Calu3 (cell line): Measurements from ENCODE around the gene SORCS1. TPM values are rescaled to one million over a fixed set of nuclear protein-coding genes. Genes with fewer than 3 reads are reported as not detected.

Experiments used
- BruUV-seq: library from RNA; stranded (reverse); fragments of 400-500 nt; replicated peaks from 2 replicates; lab custom pipeline; 2021; lab: Mats Ljungman, UMichigan
- CTCF ChIA-PET: fragments of 300-600 bp; sonication (Branson Sonifier 250); formaldehyde crosslinking; loops from one replicate; lab custom pipeline; 2022; ENCODE audit warnings: antibody characterized with exemption; lab: Charles Lee
- DNase-seq: peaks from one replicate; pipeline ENCODE4 v3.0.0; 2022
- H3K27ac Mint-ChIP-seq: one replicate; pipeline ENCODE4 v1.8.0; 2022; ENCODE audit warnings: mixed read lengths; ENCODE audit not compliant: unreplicated experiment
- H3K27me3 Mint-ChIP-seq: one replicate; pipeline ENCODE4 v1.8.0; 2022; ENCODE audit warnings: mixed read lengths; ENCODE audit not compliant: unreplicated experiment
- H3K36me3 Mint-ChIP-seq: one replicate; pipeline ENCODE4 v1.8.0; 2022; ENCODE audit warnings: mild to moderate bottlenecking, moderate library complexity, mixed read lengths; ENCODE audit not compliant: insufficient read depth, unreplicated experiment
- H3K4me1 Mint-ChIP-seq: one replicate; pipeline ENCODE4 v1.8.0; 2022; ENCODE audit warnings: mild to moderate bottlenecking, low read depth, mixed read lengths; ENCODE audit not compliant: unreplicated experiment
- H3K4me3 Mint-ChIP-seq: one replicate; pipeline ENCODE4 v1.8.0; 2022; ENCODE audit warnings: mild to moderate bottlenecking, low read depth, moderate library complexity, mixed read lengths; ENCODE audit not compliant: unreplicated experiment
- H3K9me3 Mint-ChIP-seq: one replicate; pipeline ENCODE4 v1.8.0; 2022; ENCODE audit warnings: low read depth, mixed read lengths; ENCODE audit not compliant: unreplicated experiment
- CTCF ChIP-seq: fragments of 200-600 bp; IDR thresholded peaks from one replicate; pipeline ENCODE4 v1.8.0; 2022; ENCODE audit warnings: antibody characterized with exemption; ENCODE audit not compliant: unreplicated experiment
- intact Hi-C: fragments of 100-400 bp; cut with micrococcal nuclease; formaldehyde crosslinking; loops from one replicate; pipeline ENCODE4 v1.10.0; 2022; ENCODE audit not compliant: unreplicated experiment
- total RNA-seq: library from RNA; stranded (reverse); gene quantifications from 2 replicates; pipeline ENCODE4 v1.2.3, GENCODE V29; 2022

Gene SORCS1
- total RNA-seq, 1 experiment from 2014 or later: not detected

- no peak overlapping the region for H3K27ac Mint-ChIP-seq
- no peak overlapping the region for H3K4me3 Mint-ChIP-seq
- DNase-seq: no peak
- no peaks in the 10 kb centered on the region for H3K4me1 Mint-ChIP-seq
- no peak for TF ChIP-seq CTCF
- no peaks in the 10 kb centered on the region for H3K9me3 Mint-ChIP-seq
- H3K36me3 Mint-ChIP-seq: no peaks in the 10 kb centered on the region
- no TSS peak for BruUV-seq
- intact Hi-C loops: no loop called here
- H3K27me3 Mint-ChIP-seq: peaks cover 19% of the 10 kb centered on the region
- CTCF ChIA-PET: no interaction called here
Observed at GRCh38 chr10:106679314-106679713, 485.2 kb downstream of the SORCS1 start.

- no peak overlapping the region for H3K27ac Mint-ChIP-seq
- no peak for TF ChIP-seq CTCF
- H3K4me3 Mint-ChIP-seq: no peak overlapping the region
- CTCF ChIA-PET: no interaction called here
- H3K36me3 Mint-ChIP-seq: no peaks in the 10 kb centered on the region
- DNase-seq: no peak
- H3K4me1 Mint-ChIP-seq: no peaks in the 10 kb centered on the region
- peaks cover 15% of the 10 kb centered on the region for H3K27me3 Mint-ChIP-seq
- BruUV-seq: no TSS peak
- intact Hi-C loops: no loop called here
- H3K9me3 Mint-ChIP-seq: no peaks in the 10 kb centered on the region
Observed at GRCh38 chr10:106672517-106673175, 491.9 kb downstream of the SORCS1 start.

GRCh38 chr10:106661767-106662140 is 502.8 kb downstream of the SORCS1 start:
- no TSS peak for BruUV-seq
- Mint-ChIP-seq H3K4me1 (no peaks in the 10 kb centered on the region), H3K9me3 (peaks cover 2% of the 10 kb centered on the region), H3K27me3 (no peaks in the 10 kb centered on the region), H3K36me3 (no peaks in the 10 kb centered on the region), H3K4me3 (no peak overlapping the region), H3K27ac (no peak overlapping the region)
- no peak for DNase-seq
- intact Hi-C loops: no loop called here
- no peak for TF ChIP-seq CTCF
- CTCF ChIA-PET: no interaction called here

- intact Hi-C loops: no loop called here
- CTCF ChIA-PET: no interaction called here
- Mint-ChIP-seq H3K27ac (no peak overlapping the region), H3K27me3 (no peaks in the 10 kb centered on the region), H3K4me1 (no peaks in the 10 kb centered on the region), H3K9me3 (peaks cover 2% of the 10 kb centered on the region), H3K36me3 (no peaks in the 10 kb centered on the region), H3K4me3 (no peak overlapping the region)
- no peak for DNase-seq
- no peak for TF ChIP-seq CTCF
- no TSS peak for BruUV-seq
Observed at GRCh38 chr10:106661133-106661766, 503.3 kb downstream of the SORCS1 start.
